Mucosa of rectum (tissue), 2 donors: ENCODE measurements around the gene EPHB1.
"Not testable (repeated sequence)": the region's sequence is repeated elsewhere in the genome, so short reads cannot be mapped to it uniquely, and the experiment has no call there.

ENCODE experiments used
- H3K27ac ChIP-seq, 2 donors: one replicate each; pipeline ENCODE4 v1.7.0; 2013; ENCODE audit warnings: inconsistent platforms in 2 of 2, low read depth in 2 of 2, low read length in 2 of 2
- H3K27me3 ChIP-seq, 2 donors: one replicate each; pipeline ENCODE4 v1.7.0; 2013; ENCODE audit warnings: low read length in 2 of 2; ENCODE audit not compliant: control insufficient read depth in 2 of 2, insufficient read depth in 2 of 2
- H3K36me3 ChIP-seq, 2 donors: one replicate each; pipeline ENCODE4 v1.7.0; 2013; ENCODE audit warnings: low read length in 2 of 2; ENCODE audit not compliant: control insufficient read depth in 2 of 2, insufficient read depth in 2 of 2
- H3K4me1 ChIP-seq, 2 donors: one replicate each; pipeline ENCODE4 v1.7.0; 2013; ENCODE audit warnings: low read length in 2 of 2, mild to moderate bottlenecking in 1 of 2; ENCODE audit not compliant: control insufficient read depth in 2 of 2, insufficient read depth in 2 of 2
- H3K4me3 ChIP-seq, 2 donors: one replicate each; pipeline ENCODE4 v1.7.0; 2013; ENCODE audit warnings: low read length in 2 of 2
- H3K9ac ChIP-seq, 2 donors: one replicate each; pipeline ENCODE4 v1.7.0; 2013; ENCODE audit warnings: low read length in 2 of 2, low read depth in 1 of 2, mild to moderate bottlenecking in 1 of 2
- H3K9me3 ChIP-seq, 2 donors: one replicate each; pipeline ENCODE4 v1.7.0; 2013; ENCODE audit warnings: low read length in 2 of 2; ENCODE audit not compliant: control insufficient read depth in 2 of 2
- donor health status: healthy.
- donor health status: Normal muscosa, but diverticular disease.

EPHB1 gene

DNA sequence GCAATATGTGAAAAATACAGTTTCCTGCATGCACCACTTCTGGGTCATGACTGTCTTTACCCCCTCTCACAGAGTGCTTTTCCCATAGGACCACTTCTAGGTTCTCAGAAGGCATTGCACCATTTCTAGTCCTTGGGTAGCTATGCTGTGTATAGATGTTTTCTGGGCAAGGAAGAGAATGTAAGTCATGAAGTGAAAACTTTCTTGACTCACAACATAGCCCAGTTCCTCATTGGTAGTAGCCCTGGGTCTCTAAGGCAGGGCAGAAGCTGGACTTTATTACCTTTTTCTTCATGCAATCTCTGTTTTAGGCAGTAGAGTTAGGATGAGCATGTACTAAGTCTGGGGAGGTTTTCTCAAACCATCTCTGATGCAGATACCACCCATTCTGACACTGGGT lies 203.1 kb downstream of the EPHB1 start:
- H3K9ac ChIP-seq = no peak overlapping the region
- no peaks in the 10 kb centered on the region for H3K27me3 ChIP-seq
- no peak overlapping the region for H3K4me3 ChIP-seq
- no peak overlapping the region for H3K27ac ChIP-seq
- no peaks in the 10 kb centered on the region for H3K9me3 ChIP-seq
- H3K36me3 ChIP-seq = no peaks in the 10 kb centered on the region
- no peaks in the 10 kb centered on the region for H3K4me1 ChIP-seq

DNA sequence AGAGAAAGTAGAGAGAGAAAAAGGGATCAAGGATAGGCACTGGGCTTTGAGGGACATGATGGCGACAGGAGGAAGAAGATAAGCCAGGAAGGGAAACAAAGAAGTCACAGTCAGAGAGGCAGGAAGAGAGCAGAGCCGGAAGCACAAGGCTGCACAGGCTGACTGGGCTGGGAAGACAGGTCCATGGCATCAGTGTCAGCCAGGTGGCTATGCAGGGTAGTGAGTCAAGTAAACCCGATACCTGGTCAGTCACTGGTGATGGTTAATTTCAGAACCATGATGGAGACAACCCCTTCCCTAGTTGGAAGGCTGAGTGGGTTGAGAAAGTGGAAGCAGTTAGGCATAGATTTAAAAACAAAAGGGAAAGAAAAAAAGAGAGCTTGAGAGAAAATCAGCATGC lies 203.8 kb downstream of the EPHB1 start:
- H3K4me3 ChIP-seq = no peak overlapping the region
- no peak overlapping the region for H3K27ac ChIP-seq
- no peaks in the 10 kb centered on the region for H3K9me3 ChIP-seq
- H3K36me3 ChIP-seq = no peaks in the 10 kb centered on the region
- H3K27me3 ChIP-seq = no peaks in the 10 kb centered on the region
- no peaks in the 10 kb centered on the region for H3K4me1 ChIP-seq
- H3K9ac ChIP-seq = no peak overlapping the region

DNA sequence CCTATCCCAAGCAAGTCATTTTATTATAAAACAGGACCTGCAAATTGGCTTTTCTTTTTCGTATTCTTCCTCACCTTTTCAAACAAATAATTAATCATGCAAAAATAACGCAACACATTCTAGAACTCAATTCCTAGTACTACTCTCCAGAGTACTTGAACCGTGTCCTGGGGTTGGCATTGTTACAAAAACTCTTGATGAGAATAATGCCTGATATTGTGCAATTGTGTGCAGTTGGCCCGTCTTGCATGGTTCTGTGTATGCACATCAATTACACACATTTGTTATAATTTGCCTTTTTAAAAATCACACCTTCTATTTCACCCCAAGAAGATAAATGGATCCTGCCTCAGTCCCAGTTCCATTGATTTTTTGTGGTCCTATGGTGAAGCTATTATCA lies 205.4 kb downstream of the EPHB1 start:
- no peaks in the 10 kb centered on the region for H3K27me3 ChIP-seq
- no peak overlapping the region for H3K4me3 ChIP-seq
- no peak overlapping the region for H3K27ac ChIP-seq
- H3K9me3 ChIP-seq = no peaks in the 10 kb centered on the region
- H3K9ac ChIP-seq = no peak overlapping the region
- H3K36me3 ChIP-seq = no peaks in the 10 kb centered on the region
- H3K4me1 ChIP-seq = no peaks in the 10 kb centered on the region

DNA sequence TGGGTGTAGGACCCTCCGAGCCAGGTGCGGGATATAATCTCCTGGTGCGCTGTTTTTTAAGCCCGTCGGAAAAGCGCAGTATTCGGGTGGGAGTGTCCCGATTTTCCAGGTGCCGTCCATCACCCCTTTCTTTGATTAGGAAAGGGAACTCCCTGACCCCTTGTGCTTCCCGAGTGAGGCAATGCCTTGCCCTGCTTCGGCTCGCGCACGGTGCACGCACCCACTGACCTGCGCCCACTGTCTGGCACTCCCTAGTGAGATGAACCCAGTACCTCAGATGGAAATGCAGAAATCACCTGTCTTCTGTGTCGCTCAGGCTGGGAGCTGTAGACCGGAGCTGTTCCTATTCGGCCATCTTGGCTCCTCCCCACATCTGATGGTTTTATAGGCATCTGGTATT lies 210.6 kb downstream of the EPHB1 start:
- H3K4me1 ChIP-seq, H3K4me3 ChIP-seq, H3K9ac ChIP-seq, H3K27ac ChIP-seq, H3K36me3 ChIP-seq, H3K9me3 ChIP-seq, H3K27me3 ChIP-seq: not testable (repeated sequence)

DNA sequence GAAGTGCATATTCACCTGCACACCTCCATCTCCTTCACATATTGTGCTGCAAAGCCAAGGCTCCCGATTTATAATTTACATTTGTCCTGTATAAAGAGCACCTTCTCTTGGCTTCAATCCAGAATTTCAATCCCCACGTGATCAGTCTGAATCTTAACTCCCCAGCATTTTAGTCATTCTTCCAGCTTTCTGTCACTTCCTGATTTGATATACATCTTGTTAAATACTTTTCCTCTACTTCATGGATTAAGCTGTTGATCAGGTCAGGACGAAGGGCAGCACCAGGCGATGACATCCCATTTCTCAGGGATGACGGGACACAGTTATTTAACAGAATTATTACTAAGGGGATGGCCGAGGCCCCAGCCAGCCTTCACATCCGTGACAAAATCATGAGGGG lies 212.5 kb downstream of the EPHB1 start:
- no peak overlapping the region for H3K4me3 ChIP-seq
- no peak overlapping the region for H3K27ac ChIP-seq
- no peaks in the 10 kb centered on the region for H3K36me3 ChIP-seq

DNA sequence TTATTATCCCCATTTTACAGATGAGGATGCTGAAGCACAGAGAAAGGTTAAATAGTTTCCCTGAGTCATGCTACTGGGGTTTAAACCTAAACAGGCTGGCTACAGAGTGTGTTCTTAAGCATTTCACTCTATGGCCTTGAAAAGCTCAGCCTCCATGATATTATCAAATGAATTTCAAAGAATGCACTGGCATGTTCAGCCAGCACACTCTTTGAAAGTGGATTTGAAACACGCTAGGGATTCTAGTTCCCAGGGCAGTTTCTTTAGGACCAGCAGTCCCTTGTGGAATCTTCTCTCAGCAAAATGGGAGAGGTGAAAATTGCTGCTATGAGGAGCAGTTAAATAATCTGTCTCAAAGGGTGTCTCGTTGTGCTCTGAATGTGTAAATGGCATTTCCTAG lies 213.3 kb downstream of the EPHB1 start:
- Histone ChIP-seq H3K4me1 (no peaks in the 10 kb centered on the region), H3K9me3 (no peaks in the 10 kb centered on the region), H3K9ac (no peak overlapping the region), H3K36me3 (no peaks in the 10 kb centered on the region), H3K27ac (no peak overlapping the region), H3K4me3 (no peak overlapping the region), H3K27me3 (no peaks in the 10 kb centered on the region)

More for the DNA sequence above, 212.5 kb downstream of the EPHB1 start:
- Histone ChIP-seq H3K9ac (no peak overlapping the region), H3K9me3 (no peaks in the 10 kb centered on the region), H3K27me3 (no peaks in the 10 kb centered on the region), H3K4me1 (no peaks in the 10 kb centered on the region)

DNA sequence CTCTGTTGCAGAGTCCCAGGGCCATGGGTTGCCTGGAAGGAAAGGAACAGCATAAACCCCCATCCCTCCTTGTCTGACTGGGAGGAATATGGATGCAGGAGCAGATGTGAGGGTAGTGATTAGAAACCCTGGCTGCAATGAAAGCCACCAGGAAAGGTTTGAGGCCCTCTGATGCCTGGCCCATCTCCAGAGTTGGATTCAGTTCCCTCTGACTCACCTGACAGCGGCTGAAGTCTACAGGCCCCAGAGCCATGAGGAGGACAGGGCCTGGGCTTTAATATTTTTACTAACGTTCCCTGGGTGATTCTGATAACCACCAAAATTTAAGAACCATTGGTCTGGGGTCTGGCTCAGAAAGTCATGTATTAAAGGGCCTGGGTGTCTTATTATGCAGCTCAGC lies 214.0 kb downstream of the EPHB1 start:
- Histone ChIP-seq H3K27ac (no peak overlapping the region), H3K4me1 (no peaks in the 10 kb centered on the region), H3K9me3 (no peaks in the 10 kb centered on the region), H3K36me3 (no peaks in the 10 kb centered on the region), H3K27me3 (no peaks in the 10 kb centered on the region), H3K4me3 (no peak overlapping the region), H3K9ac (no peak overlapping the region)

DNA sequence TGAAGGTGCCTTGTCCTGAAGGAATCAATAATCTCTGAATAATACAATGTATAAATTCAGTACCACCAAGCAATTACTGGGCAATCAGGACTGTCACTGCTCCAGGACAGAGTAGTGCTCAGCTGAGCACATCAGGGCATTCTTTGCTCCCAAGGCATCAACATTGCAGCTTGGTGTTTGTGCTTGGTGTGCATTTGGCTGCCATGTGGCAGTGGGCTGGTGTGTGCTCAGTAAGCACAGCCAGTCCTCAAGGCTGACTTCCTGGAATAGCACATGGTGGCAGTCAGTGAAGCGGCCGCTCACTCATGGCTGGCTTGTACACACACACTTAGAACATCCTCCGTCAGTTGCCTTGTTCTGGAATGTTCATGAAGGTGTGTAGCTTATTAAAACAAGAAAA lies 217.0 kb downstream of the EPHB1 start:
- Histone ChIP-seq H3K4me3 (no peak overlapping the region), H3K9ac (no peak overlapping the region), H3K9me3 (no peaks in the 10 kb centered on the region), H3K4me1 (no peaks in the 10 kb centered on the region), H3K36me3 (no peaks in the 10 kb centered on the region), H3K27me3 (no peaks in the 10 kb centered on the region), H3K27ac (no peak overlapping the region)

DNA sequence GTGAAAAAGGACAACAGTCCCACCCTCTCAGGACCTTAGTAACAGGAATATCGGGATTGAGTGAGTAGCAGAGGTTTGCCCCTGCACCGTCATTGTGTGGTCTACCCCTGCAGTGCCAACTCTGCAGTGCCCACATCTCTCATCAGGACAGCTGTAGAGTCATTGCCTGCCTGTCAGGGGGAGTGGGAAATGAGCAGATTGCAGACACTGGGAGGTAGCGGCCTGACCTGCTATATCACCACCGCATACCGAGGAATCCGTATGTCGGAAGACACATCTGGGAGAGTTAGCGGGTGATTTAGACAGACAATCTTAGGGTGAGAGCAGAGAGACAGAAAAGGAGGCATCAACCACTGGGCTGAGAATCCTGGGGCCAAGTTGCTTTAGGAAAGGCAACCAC lies 218.1 kb downstream of the EPHB1 start:
- H3K9me3 ChIP-seq = no peaks in the 10 kb centered on the region
- no peaks in the 10 kb centered on the region for H3K27me3 ChIP-seq
- no peak overlapping the region for H3K9ac ChIP-seq
- H3K4me1 ChIP-seq = no peaks in the 10 kb centered on the region
- H3K36me3 ChIP-seq = no peaks in the 10 kb centered on the region
- no peak overlapping the region for H3K4me3 ChIP-seq
- no peak overlapping the region for H3K27ac ChIP-seq

DNA sequence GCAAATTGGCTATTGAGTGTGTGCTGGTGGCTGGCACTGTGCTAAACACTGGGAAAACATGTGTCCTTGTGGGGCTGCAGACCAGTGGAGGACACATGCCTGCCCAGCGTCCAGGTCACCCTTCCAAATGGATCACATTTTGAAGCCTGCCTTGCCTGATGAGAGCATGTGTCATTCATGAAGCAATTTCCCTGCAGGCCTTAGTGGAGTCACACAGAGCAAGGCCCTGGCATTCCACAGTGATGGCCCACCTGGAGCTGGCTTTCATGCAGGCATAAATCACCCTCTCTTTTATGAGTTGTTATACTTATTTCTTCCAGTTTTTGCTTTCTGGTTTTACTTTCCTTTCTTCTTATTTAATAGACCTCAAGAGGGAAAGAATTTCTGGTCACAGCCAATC lies 219.5 kb downstream of the EPHB1 start:
- Histone ChIP-seq H3K9me3 (no peaks in the 10 kb centered on the region), H3K4me1 (no peaks in the 10 kb centered on the region), H3K9ac (no peak overlapping the region), H3K4me3 (no peak overlapping the region), H3K36me3 (no peaks in the 10 kb centered on the region), H3K27ac (no peak overlapping the region), H3K27me3 (no peaks in the 10 kb centered on the region)
